Heart right ventricle (tissue), 16 donors: Measurements from ENCODE around the gene ZNRF2. TPM values are rescaled to one million over a fixed set of nuclear protein-coding genes. Genes with fewer than 3 reads are reported as not detected.

Source experiments
- ATAC-seq, 8 donors: fragments of 200-7000 bp; cut with Tn5 transposase; one replicate each; pipeline ENCODE4 v1.9.1; 2020; ENCODE audit warnings: mild to moderate bottlenecking in 8 of 8, moderate library complexity in 8 of 8, moderate number of reproducible peaks in 1 of 8
- DNase-seq, 2 donors: peaks; one replicate each; pipeline ENCODE4 v3.0.0-alpha.2; 2020
- H3K27ac ChIP-seq, 10 donors: fragments of 200-600 bp; sonication (generic) in 2 of 10; one replicate each; pipeline versions ENCODE4 v1.5.0 to v1.8.0; 2020 to 2022; ENCODE audit warnings: mild to moderate bottlenecking in 3 of 10
- H3K27me3 ChIP-seq, 7 donors: fragments of 200-600 bp; one replicate each; pipeline ENCODE4 v1.8.0; 2021 to 2022; ENCODE audit warnings: mild to moderate bottlenecking in 2 of 7
- H3K36me3 ChIP-seq, 9 donors: fragments of 200-600 bp; sonication (generic) in 1 of 9; one replicate each; pipeline versions ENCODE4 v1.5.0 to v1.8.0; 2020 to 2022; ENCODE audit warnings: mild to moderate bottlenecking in 2 of 9
- H3K4me1 ChIP-seq, 9 donors: fragments of 200-600 bp; sonication (generic) in 1 of 9; one replicate each; pipeline versions ENCODE4 v1.5.0 to v1.8.0; 2020 to 2022; ENCODE audit warnings: mild to moderate bottlenecking in 4 of 9
- H3K4me3 ChIP-seq, 10 donors: fragments of 200-600 bp; sonication (generic) in 2 of 10; one replicate each; pipeline versions ENCODE4 v1.5.0 to v1.8.0; 2020 to 2022; ENCODE audit warnings: mild to moderate bottlenecking in 7 of 10, moderate library complexity in 2 of 10
- H3K9me3 ChIP-seq, 11 donors: fragments of 200-600 bp in 10 of 11; sonication (generic) in 2 of 11; one replicate each; pipeline versions ENCODE4 v1.5.0 to v1.8.0; 2013 to 2022; ENCODE audit warnings: mild to moderate bottlenecking in 2 of 11, control low read depth in 1 of 11, moderate library complexity in 1 of 11
- WGBS, 2 donors: extraction: QIAGEN DNeasy Blood & Tissue Kit; methylation state at CpG; one replicate each; pipeline ENCODE4 v1.1.7; 2013; ENCODE audit warnings: inconsistent platforms in 1 of 2; 5-methylcytosine and 5-hydroxymethylcytosine counted together
- intact Hi-C, 10 donors: fragments of 100-400 bp; cut with DNase I; formaldehyde crosslinking; loops; one replicate each; pipeline versions ENCODE4 v1.11.1 to v1.14.2; 2022
- polyA plus RNA-seq, 2 donors: library from polyadenylated mRNA; stranded (reverse); fragments of 200-250 nt; gene quantifications; one replicate each; pipeline ENCODE4 v1.2.3, GENCODE V29; 2013
- total RNA-seq, 10 donors: library from RNA; stranded (reverse); fragmentation: NEBNext Ultra II Directional in 3 of 10; extraction: Animal tissue kit (Norgen Biotek cat#: 25700) in 3 of 10; gene quantifications; one replicate each; pipeline versions ENCODE4 v1.2.1 to v1.2.4, GENCODE V29; 2021 to 2023
- TF ChIP-seq, protein P1 (sequence below), 9 donors: fragments of 200-600 bp; sonication (generic) in 2 of 9; IDR thresholded peaks; one replicate each; pipeline versions ENCODE4 v1.5.0 to v1.8.0; 2021 to 2022; ENCODE audit warnings: antibody characterized with exemption in 9 of 9, mild to moderate bottlenecking in 5 of 9, moderate library complexity in 1 of 9
- donor health status: Arrhythmogenic right ventricular cardiomyopathy.
- donor health status: ischemic (EF 13 %, LVEDD 7.1; RV severe dilation, severe dysfunction).
- donor health status: healthy with polysubstance abuse.
- donor health status: DM: no; HTN: yes; CAD: no.
- donor health status: DM: no; HTN: no; CAD: no.
- donor health status: ischemic (EF 25% LVEDD 6.9; RV normal size, moderate dysfunction).
- donor health status: ischemic (EF 25% LVEDD 5.7; RV mildly dilated, moderate dysfunction).
- donor health status: healthy.
- donor health status: DM: yes; HTN: yes; CAD: no.
- donor health status: Ischemic cardiomyopathy.
- donor health status: ischemic (EF 35%, LVEDD 5.7; RV mildly dilated, moderate dysfunction).
- donor health status: nonischemic (EF 11% LVEDD 7.7; RV severe dilation, severe dysfunction).
- donor health status: DM: yes; HTN: yes; CAD: no.
- donor health status: PGD.
- donor health status: ischemic (EF 29% LVEDD 5.4; RV normal size, mild dysfunction).
- donor health status: nonischemic (EF 23%, LVEDD 6.1; RV moderate dilation, normal function).

The ZNRF2 gene
- total and polyA plus RNA-seq, 12 donors = 2.9 to 13.8 (median 8.7) TPM

- H3K4me1 ChIP-seq = peaks cover 0 to 11% (median 0%) of the 10 kb centered on the region in 9 donors
- 59 to 73% methylated on average over 6 of the region's 6 CpGs for WGBS, 2 donors
- no peaks in the 10 kb centered on the region for H3K27me3 ChIP-seq
- intact Hi-C loops = loop anchor here in 1 of 10 donors (10.0 kb wide), 1 partner anchor 104 kb away; no protein-coding TSS in a partner anchor
- H3K4me3 ChIP-seq = no peak overlapping the region
- DNase-seq (no peak), ATAC-seq (no peak)
- no peaks in the 10 kb centered on the region for H3K9me3 ChIP-seq
- no peaks in the 10 kb centered on the region for H3K36me3 ChIP-seq
- TF ChIP-seq, protein P1, sequence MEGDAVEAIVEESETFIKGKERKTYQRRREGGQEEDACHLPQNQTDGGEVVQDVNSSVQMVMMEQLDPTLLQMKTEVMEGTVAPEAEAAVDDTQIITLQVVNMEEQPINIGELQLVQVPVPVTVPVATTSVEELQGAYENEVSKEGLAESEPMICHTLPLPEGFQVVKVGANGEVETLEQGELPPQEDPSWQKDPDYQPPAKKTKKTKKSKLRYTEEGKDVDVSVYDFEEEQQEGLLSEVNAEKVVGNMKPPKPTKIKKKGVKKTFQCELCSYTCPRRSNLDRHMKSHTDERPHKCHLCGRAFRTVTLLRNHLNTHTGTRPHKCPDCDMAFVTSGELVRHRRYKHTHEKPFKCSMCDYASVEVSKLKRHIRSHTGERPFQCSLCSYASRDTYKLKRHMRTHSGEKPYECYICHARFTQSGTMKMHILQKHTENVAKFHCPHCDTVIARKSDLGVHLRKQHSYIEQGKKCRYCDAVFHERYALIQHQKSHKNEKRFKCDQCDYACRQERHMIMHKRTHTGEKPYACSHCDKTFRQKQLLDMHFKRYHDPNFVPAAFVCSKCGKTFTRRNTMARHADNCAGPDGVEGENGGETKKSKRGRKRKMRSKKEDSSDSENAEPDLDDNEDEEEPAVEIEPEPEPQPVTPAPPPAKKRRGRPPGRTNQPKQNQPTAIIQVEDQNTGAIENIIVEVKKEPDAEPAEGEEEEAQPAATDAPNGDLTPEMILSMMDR (IDR thresholded peaks at IDR 0.05) = no peak
- no peak overlapping the region for H3K27ac ChIP-seq
These were observed 15.8 kb upstream of the ZNRF2 start for GRCh38 chr7:30268586-30268985.

GRCh38 chr7:30269490-30269889 is 14.9 kb upstream of the ZNRF2 start:
- Histone ChIP-seq H3K36me3 (no peaks in the 10 kb centered on the region), H3K9me3 (no peaks in the 10 kb centered on the region), H3K4me1 (peaks cover 0 to 11% (median 0%) of the 10 kb centered on the region in 9 donors), H3K27ac (no peak overlapping the region), H3K27me3 (no peaks in the 10 kb centered on the region), H3K4me3 (no peak overlapping the region)
- ATAC-seq (no peak), DNase-seq (no peak)
- WGBS, 2 donors = 51 to 59% methylated on average over 2 of the region's 2 CpGs
- intact Hi-C loops = loop anchor here in 1 of 10 donors (10.0 kb wide), 1 partner anchor 105 kb away; no protein-coding TSS in a partner anchor
- TF ChIP-seq, protein P1 (IDR thresholded peaks at IDR 0.05) = no peak

GRCh38 chr7:30270921-30271320 is 13.5 kb upstream of the ZNRF2 start:
- 86 to 87% methylated on average over 4 of the region's 4 CpGs for WGBS, 2 donors
- no peak overlapping the region for H3K27ac ChIP-seq
- ATAC-seq (no peak), DNase-seq (no peak)
- TF ChIP-seq, protein P1 (IDR thresholded peaks at IDR 0.05) = no peak
- H3K36me3 ChIP-seq = no peaks in the 10 kb centered on the region
- intact Hi-C loops = loop anchor here in 4 of 10 donors (10.0 kb wide), 3 partner anchors 106 to 294 kb away; no protein-coding TSS in a partner anchor
- no peaks in the 10 kb centered on the region for H3K9me3 ChIP-seq
- H3K4me1 ChIP-seq = peaks cover 0 to 11% (median 0%) of the 10 kb centered on the region in 9 donors
- H3K27me3 ChIP-seq = no peaks in the 10 kb centered on the region
- no peak overlapping the region for H3K4me3 ChIP-seq

GRCh38 chr7:30272126-30272525 is 12.3 kb upstream of the ZNRF2 start:
- H3K9me3 ChIP-seq = no peaks in the 10 kb centered on the region
- H3K4me1 ChIP-seq = peaks cover 0 to 11% (median 0%) of the 10 kb centered on the region in 9 donors
- H3K27ac ChIP-seq = no peak overlapping the region
- 87 to 89% methylated on average over 2 of the region's 2 CpGs for WGBS, 2 donors
- H3K36me3 ChIP-seq = no peaks in the 10 kb centered on the region
- no peak overlapping the region for H3K4me3 ChIP-seq
- TF ChIP-seq, protein P1 (IDR thresholded peaks at IDR 0.05) = no peak
- no peak for ATAC-seq
- intact Hi-C loops = loop anchor here in 4 of 10 donors (10.0 kb wide), 3 partner anchors 107 to 293 kb away; no protein-coding TSS in a partner anchor
- no peak for DNase-seq
- H3K27me3 ChIP-seq = no peaks in the 10 kb centered on the region
